Esophagus muscularis mucosa (tissue), 4 donors: Measurements from ENCODE around the gene KCNJ13. TPM values are rescaled to one million over a fixed set of nuclear protein-coding genes. Genes with fewer than 3 reads are reported as not detected.

Experiments used
- DNase-seq: peaks from one replicate; pipeline ENCODE4 v3.0.0-alpha.2; 2017; ENCODE audit errors: extremely low spot score
- H3K27ac ChIP-seq, 4 donors: fragments of 200-600 bp; sonication (generic); replicated peaks in 1 of 4; 1 replicate in 3 of 4; 2 replicates in 1 of 4; pipeline ENCODE4 v1.5.1; 2016 to 2019; ENCODE audit warnings: mild to moderate bottlenecking in 1 of 4
- H3K27me3 ChIP-seq, 4 donors: fragments of 200-600 bp; sonication (generic); one replicate each; pipeline versions ENCODE4 v1.5.1 to v1.6.0; 2016 to 2019
- H3K36me3 ChIP-seq, 4 donors: fragments of 200-600 bp; sonication (generic); one replicate each; pipeline ENCODE4 v1.5.1; 2016 to 2019
- H3K4me1 ChIP-seq, 4 donors: fragments of 200-600 bp; sonication (generic); one replicate each; pipeline ENCODE4 v1.5.1; 2016 to 2019
- H3K4me3 ChIP-seq, 4 donors: fragments of 200-600 bp; sonication (generic); 1 replicate in 2 of 4; 2 replicates in 2 of 4; pipeline ENCODE4 v1.5.1; 2016 to 2019; ENCODE audit warnings: mild to moderate bottlenecking in 4 of 4, moderate library complexity in 1 of 4
- H3K9me3 ChIP-seq, 4 donors: fragments of 200-600 bp; sonication (generic); 1 replicate in 3 of 4; 2 replicates in 1 of 4; pipeline ENCODE4 v1.5.1; 2016 to 2019
- EP300 ChIP-seq: sonication (generic); formaldehyde crosslinking; IDR thresholded peaks from one replicate; pipeline ENCODE4 v1.6.1; 2017; ENCODE audit warnings: antibody characterized with exemption
- POLR2A ChIP-seq: fragments of 450-650 bp; IDR thresholded peaks from one replicate; pipeline ENCODE4 v1.6.1; 2017; ENCODE audit warnings: antibody characterized with exemption, moderate library complexity, mild to moderate bottlenecking, low read depth
- POLR2AphosphoS5 ChIP-seq, 2 donors: sonication (generic); formaldehyde crosslinking; IDR thresholded peaks; one replicate each; pipeline ENCODE4 v1.6.1; 2017; ENCODE audit warnings: antibody characterized with exemption in 2 of 2
- WGBS: methylation state at CpG from one replicate; pipeline ENCODE4 v1.1.5; 2018; 5-methylcytosine and 5-hydroxymethylcytosine counted together
- intact Hi-C: fragments of 100-400 bp; cut with DNase I; formaldehyde crosslinking; loops from one replicate; pipeline ENCODE4 v1.15.1; 2023
- total RNA-seq, 4 donors: library from RNA; depleted of rRNA; stranded (reverse); fragments of >200 nt; gene quantifications; one replicate each; pipeline versions ENCODE4 v1.1.0 to v1.2.1, GENCODE V29; 2016
- TF ChIP-seq, protein P1 (sequence below), 3 experiments: fragments of 200-600 bp in 2 of 3; fragments of 450-650 bp in 1 of 3; sonication (generic) in 2 of 3; IDR thresholded peaks; one replicate each; pipeline ENCODE4 v1.5.1; 2017 to 2019; ENCODE audit warnings: antibody characterized with exemption in 3 of 3, mild to moderate bottlenecking in 2 of 3, moderate library complexity in 1 of 3

The KCNJ13 gene
- total RNA-seq, 4 donors from 2014 or later, result not detected

GRCh38 chr2:232781765-232782164 is 5.4 kb upstream of the KCNJ13 start:
- Histone ChIP-seq H3K36me3 (peaks cover 0 to 25% (median 3%) of the 10 kb centered on the region in 4 donors), H3K4me3 (no peak overlapping the region), H3K4me1 (peaks cover 6 to 16% (median 12%) of the 10 kb centered on the region in 4 donors), H3K9me3 (no peaks in the 10 kb centered on the region), H3K27me3 (no peaks in the 10 kb centered on the region), H3K27ac (no peak overlapping the region)
- no peak for DNase-seq
- intact Hi-C loops, result no loop called here
- TF ChIP-seq POLR2A (no peak), POLR2AphosphoS5 (IDR thresholded peaks at IDR 0.05) (no peak), EP300 (no peak)
- TF ChIP-seq, protein P1, sequence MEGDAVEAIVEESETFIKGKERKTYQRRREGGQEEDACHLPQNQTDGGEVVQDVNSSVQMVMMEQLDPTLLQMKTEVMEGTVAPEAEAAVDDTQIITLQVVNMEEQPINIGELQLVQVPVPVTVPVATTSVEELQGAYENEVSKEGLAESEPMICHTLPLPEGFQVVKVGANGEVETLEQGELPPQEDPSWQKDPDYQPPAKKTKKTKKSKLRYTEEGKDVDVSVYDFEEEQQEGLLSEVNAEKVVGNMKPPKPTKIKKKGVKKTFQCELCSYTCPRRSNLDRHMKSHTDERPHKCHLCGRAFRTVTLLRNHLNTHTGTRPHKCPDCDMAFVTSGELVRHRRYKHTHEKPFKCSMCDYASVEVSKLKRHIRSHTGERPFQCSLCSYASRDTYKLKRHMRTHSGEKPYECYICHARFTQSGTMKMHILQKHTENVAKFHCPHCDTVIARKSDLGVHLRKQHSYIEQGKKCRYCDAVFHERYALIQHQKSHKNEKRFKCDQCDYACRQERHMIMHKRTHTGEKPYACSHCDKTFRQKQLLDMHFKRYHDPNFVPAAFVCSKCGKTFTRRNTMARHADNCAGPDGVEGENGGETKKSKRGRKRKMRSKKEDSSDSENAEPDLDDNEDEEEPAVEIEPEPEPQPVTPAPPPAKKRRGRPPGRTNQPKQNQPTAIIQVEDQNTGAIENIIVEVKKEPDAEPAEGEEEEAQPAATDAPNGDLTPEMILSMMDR (IDR thresholded peaks at IDR 0.05), result no peak

- TF ChIP-seq EP300 (no peak), POLR2AphosphoS5 (IDR thresholded peaks at IDR 0.05) (peak in 1 of 2 donors; percentile 7), POLR2A (no peak)
- TF ChIP-seq, protein P1 (IDR thresholded peaks at IDR 0.05), result no peak
- Histone ChIP-seq H3K27ac (no peak overlapping the region), H3K4me1 (peaks cover 6 to 16% (median 12%) of the 10 kb centered on the region in 4 donors), H3K9me3 (no peaks in the 10 kb centered on the region), H3K4me3 (no peak overlapping the region), H3K27me3 (no peaks in the 10 kb centered on the region), H3K36me3 (peaks cover 0 to 21% (median 4%) of the 10 kb centered on the region in 4 donors)
- intact Hi-C loops, result no loop called here
- WGBS, result 55% methylated on average over 1 of the region's 1 CpG
- no peak for DNase-seq
Observed at GRCh38 chr2:232779934-232780333, 3.6 kb upstream of the KCNJ13 start.

GRCh38 chr2:232779465-232779864 is 3.1 kb upstream of the KCNJ13 start:
- no peak overlapping the region for H3K27ac ChIP-seq
- 56% methylated on average over 3 of the region's 3 CpGs for WGBS
- H3K27me3 ChIP-seq, result no peaks in the 10 kb centered on the region
- intact Hi-C loops, result no loop called here
- peaks cover 0 to 21% (median 4%) of the 10 kb centered on the region in 4 donors for H3K36me3 ChIP-seq
- no peaks in the 10 kb centered on the region for H3K9me3 ChIP-seq
- TF ChIP-seq EP300 (no peak), POLR2A (no peak), POLR2AphosphoS5 (IDR thresholded peaks at IDR 0.05) (no peak)
- TF ChIP-seq, protein P1 (IDR thresholded peaks at IDR 0.05), result no peak
- no peak for DNase-seq
- H3K4me1 ChIP-seq, result peaks cover 6 to 16% (median 12%) of the 10 kb centered on the region in 4 donors
- H3K4me3 ChIP-seq, result no peak overlapping the region

DNA sequence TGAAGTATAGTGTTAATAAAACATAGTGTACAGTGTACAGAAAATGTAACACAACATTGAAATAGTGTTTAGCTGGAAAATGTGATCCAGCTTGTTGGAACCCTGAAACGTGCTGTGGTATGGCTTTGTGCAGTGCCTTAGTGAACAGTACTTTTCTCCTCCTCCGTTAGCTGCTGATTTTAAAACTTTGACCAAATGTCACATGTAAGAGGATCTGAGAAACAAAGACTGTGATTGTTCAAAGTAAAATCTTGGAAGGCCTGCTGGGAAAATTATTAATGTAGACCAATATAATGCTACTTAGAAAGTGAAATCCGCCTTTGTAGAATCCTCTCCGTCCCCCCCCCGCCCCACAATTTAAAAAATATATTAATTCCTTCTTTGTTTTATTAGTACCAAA is 911 bp upstream of the KCNJ13 start:
- WGBS, result 85% methylated on average over 5 of the region's 5 CpGs
- peaks cover 6 to 16% (median 12%) of the 10 kb centered on the region in 4 donors for H3K4me1 ChIP-seq
- H3K9me3 ChIP-seq, result no peaks in the 10 kb centered on the region
- intact Hi-C loops, result no loop called here
- no peaks in the 10 kb centered on the region for H3K27me3 ChIP-seq
- no peak overlapping the region for H3K4me3 ChIP-seq
- DNase-seq, result no peak
- H3K27ac ChIP-seq, result no peak overlapping the region
- peaks cover 0 to 19% (median 6%) of the 10 kb centered on the region in 4 donors for H3K36me3 ChIP-seq
- TF ChIP-seq EP300 (no peak), POLR2AphosphoS5 (IDR thresholded peaks at IDR 0.05) (no peak), POLR2A (no peak)
- TF ChIP-seq, protein P1 (IDR thresholded peaks at IDR 0.05), result no peak

DNA sequence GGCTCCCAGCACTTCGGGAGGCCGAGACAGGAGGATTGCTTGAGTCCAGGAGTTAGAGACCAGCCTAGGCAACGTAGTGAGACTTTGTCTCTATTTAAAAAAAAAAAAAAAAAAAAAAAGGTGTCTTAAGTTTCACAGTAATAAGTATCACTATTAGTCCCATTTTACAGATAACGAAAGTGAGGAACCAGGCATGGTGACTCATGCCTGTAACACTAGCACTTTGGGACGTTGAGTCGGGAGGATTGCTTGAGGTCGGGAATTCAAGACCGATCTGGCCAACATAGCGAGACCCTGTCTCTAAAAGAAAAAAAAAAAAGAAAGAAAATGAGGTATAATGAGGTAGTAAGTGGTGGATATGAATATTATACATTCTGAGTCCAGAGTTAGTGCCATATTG is 2.5 kb downstream of the KCNJ13 start:
- H3K27ac ChIP-seq, result no peak overlapping the region
- no peak for TF ChIP-seq POLR2A
- no peak for TF ChIP-seq POLR2AphosphoS5 (IDR thresholded peaks at IDR 0.05)
- no peak for TF ChIP-seq EP300
- TF ChIP-seq, protein P1 (IDR thresholded peaks at IDR 0.05), result no peak
- H3K4me3 ChIP-seq, result no peak overlapping the region
- no peaks in the 10 kb centered on the region for H3K27me3 ChIP-seq
- 95% methylated on average over 9 of the region's 9 CpGs for WGBS
- peaks cover 0 to 1% (median 0%) of the 10 kb centered on the region in 4 donors for H3K4me1 ChIP-seq
- intact Hi-C loops, result no loop called here
- H3K36me3 ChIP-seq, result peaks cover 0 to 38% (median 18%) of the 10 kb centered on the region in 4 donors
- H3K9me3 ChIP-seq, result no peaks in the 10 kb centered on the region
- DNase-seq, result no peak
